Ovary (tissue), 9 donors: ENCODE results near the gene NR4A2. TPM values are rescaled to one million over a fixed set of nuclear protein-coding genes. Genes with fewer than 3 reads are reported as not detected.

Source experiments
- DNase-seq, 5 donors: peaks; one replicate each; pipeline ENCODE4 v3.0.0-alpha.2; 2019 to 2020
- H3K27ac ChIP-seq, 2 donors: fragments of 200-600 bp; one replicate each; pipeline versions ENCODE4 v1.5.1 to v1.8.0; 2019 to 2022
- H3K27me3 ChIP-seq: fragments of 200-600 bp; one replicate; pipeline ENCODE4 v1.8.0; 2022
- H3K36me3 ChIP-seq: fragments of 200-600 bp; sonication (generic); one replicate; pipeline ENCODE4 v1.5.1; 2019
- H3K4me1 ChIP-seq: one replicate; pipeline ENCODE4 v1.8.1; 2013; ENCODE audit warnings: mild to moderate bottlenecking, moderate library complexity; ENCODE audit not compliant: insufficient read depth
- H3K4me3 ChIP-seq: fragments of 200-600 bp; sonication (generic); one replicate; pipeline ENCODE4 v1.5.1; 2017
- H3K9me3 ChIP-seq, 2 donors: fragments of 200-600 bp in 1 of 2; sonication (generic) in 1 of 2; one replicate each; pipeline versions ENCODE4 v1.5.1 to v1.8.1; 2013 to 2019; ENCODE audit warnings: mild to moderate bottlenecking in 1 of 2, moderate library complexity in 1 of 2
- EP300 ChIP-seq: sonication (generic); formaldehyde crosslinking; IDR thresholded peaks from one replicate; pipeline ENCODE4 v1.6.1; 2017; ENCODE audit warnings: antibody characterized with exemption
- WGBS, 3 donors: extraction: QIAGEN DNeasy Blood & Tissue Kit in 1 of 3; methylation state at CpG; one replicate each; pipeline versions ENCODE4 v1.1.5 to v1.1.7; 2013 to 2017; 5-methylcytosine and 5-hydroxymethylcytosine counted together
- intact Hi-C, 4 donors: fragments of 100-400 bp; cut with DNase I; formaldehyde crosslinking; loops; one replicate each; pipeline versions ENCODE4 v1.11.0 to v1.15.1; 2022 to 2023
- polyA plus RNA-seq, 2 donors: library from polyadenylated mRNA; stranded (reverse); fragments of 200-250 nt in 1 of 2; fragments of 350-450 nt in 1 of 2; fragmentation: Illumina TruSeq in 1 of 2; extraction: RNeasy Lipid Tissue Mini Kit (QIAGEN cat#74804) in 1 of 2; gene quantifications; one replicate each; pipeline ENCODE4 v1.2.3, GENCODE V29; 2013 to 2014
- total RNA-seq, 7 donors: library from RNA; depleted of rRNA in 2 of 7; stranded (reverse); fragments of >200 nt in 2 of 7; fragmentation: NEBNext Ultra II Directional in 3 of 7; extraction: Animal tissue kit (Norgen Biotek cat#: 25700) in 3 of 7; gene quantifications; one replicate each; pipeline versions ENCODE4 v1.1.0 to v1.2.4, GENCODE V29; 2016 to 2023
- donor health status: DM: no; HTN: no; CAD: no; lungs with moderate emphysema.
- donor health status: DM: no; HTN: no; CAD: no.
- donor health status: Bipolar disorder and iron deficiency.
- donor health status: DM: yes; HTN: yes; CAD: no.
- donor health status: DM: no; HTN: no; CAD: no.
- donor health status: DM: yes; HTN: yes; CAD: no.

Gene NR4A2
- total and polyA plus RNA-seq, 9 donors, result 4.4 to 259 (median 45.6) TPM

DNA sequence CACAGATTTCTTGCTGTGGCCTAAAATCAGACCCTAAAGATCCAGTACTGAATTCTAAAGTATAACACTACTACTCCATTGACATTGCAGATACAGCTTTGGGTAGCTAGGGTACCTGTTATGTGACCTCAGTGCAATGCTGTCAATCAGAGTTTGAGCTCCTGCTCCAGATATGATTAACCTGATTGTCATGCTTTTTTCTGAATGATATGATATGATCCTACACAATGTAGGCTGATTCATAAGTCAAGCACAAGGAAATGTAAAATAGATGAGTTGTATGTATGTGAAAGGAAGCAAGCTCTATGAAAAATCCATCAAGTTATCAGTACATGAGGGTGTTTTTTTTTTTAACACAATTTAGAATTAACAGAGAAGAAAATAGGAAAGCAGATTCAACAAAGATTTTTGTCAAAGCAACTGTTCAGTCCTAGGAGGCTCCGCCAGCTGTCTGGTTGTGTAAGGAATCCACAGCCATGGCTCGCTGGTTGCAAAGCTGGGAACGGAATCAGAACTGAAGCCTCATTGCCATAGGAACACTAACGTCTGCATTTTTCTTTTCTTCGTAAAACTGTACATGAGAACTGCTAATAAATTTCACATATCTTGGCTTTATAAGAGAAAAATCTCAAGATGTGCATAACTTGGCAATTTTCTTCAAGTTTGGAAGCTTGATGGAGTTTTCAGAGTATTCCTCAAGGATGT, 52.9 kb downstream of the NR4A2 start:
- H3K27me3 ChIP-seq, result no peaks in the 10 kb centered on the region
- H3K9me3 ChIP-seq, result no peaks in the 10 kb centered on the region
- WGBS, 3 donors, result 57 to 75% (median 66%) methylated on average over 5 of the region's 5 CpGs
- DNase-seq, result no peak
- intact Hi-C loops, result no loop called here
- H3K27ac ChIP-seq, result no peak overlapping the region
- H3K4me3 ChIP-seq, result no peak overlapping the region
- no peaks in the 10 kb centered on the region for H3K36me3 ChIP-seq
- no peaks in the 10 kb centered on the region for H3K4me1 ChIP-seq
- no peak for TF ChIP-seq EP300

Other genes with a start within 250 kb of the NR4A2 start
- gene GPD2, start 103.7 kb upstream of the NR4A2 start, total RNA-seq, result 10 to 100 TPM; 22.2 to 61.7 (median 27.8) TPM
- 10 to 100 TPM in 1 of 2 donors, 1 to 10 TPM in 1; 6.7 to 13.8 TPM for gene GPD2, start 103.7 kb upstream of the NR4A2 start, polyA plus RNA-seq